ENCODE results near the gene CSNK1D.
"Not testable (repeated sequence)": the region's sequence is repeated elsewhere in the genome, so short reads cannot be mapped to it uniquely, and the experiment has no call there.

Gene CSNK1D

GRCh38 chr17:82205720-82206508 lies 67.6 kb downstream of the CSNK1D start:
- peak; percentile 75 for DNase-seq

- DNase-seq: peak; percentile 31
These were observed 68.4 kb downstream of the CSNK1D start for GRCh38 chr17:82204831-82205719.

- DNase-seq: no peak
These were observed 69.6 kb downstream of the CSNK1D start for GRCh38 chr17:82203920-82204319.

DNA sequence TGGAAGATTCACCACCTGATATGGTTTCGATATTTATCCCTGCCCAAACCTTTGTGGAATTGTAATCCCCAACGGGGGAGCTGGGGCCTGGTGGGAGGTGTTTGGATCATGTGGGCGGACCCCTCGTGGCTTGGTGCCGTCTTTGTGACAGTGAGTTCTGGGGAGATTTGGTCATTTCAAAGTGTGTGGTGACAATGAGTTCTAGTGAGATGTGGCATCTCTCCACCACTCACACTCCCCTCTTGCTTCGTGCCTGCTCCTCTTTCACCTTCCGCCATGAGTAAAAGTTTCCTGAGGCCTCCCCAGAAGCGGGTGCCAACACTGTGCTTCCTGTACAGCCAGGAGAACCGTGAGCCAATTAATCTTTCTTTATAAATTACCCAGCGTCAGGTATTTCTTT lies 70.5 kb downstream of the CSNK1D start:
- no peak for DNase-seq

DNA sequence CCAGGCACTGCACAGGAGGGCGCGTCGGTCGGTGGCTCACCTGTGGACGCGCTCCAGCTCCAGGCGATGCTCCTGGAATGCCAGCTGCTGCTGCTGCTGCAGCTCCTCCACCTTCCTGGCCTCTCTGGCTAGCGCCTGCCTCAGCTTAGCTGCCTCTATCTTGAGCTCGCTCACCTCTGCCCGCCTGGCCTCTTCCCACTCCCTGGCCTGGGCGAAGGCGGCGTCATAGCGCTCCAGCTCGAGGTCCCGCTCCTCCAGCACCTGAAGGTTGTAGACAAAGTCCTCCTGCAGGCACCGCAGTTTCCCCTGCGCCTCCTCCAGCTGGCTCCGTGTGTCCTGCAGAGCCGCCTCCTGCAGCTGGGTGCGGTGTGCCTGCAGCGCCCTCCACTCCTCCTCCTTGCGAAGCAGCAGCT lies 72.0 kb downstream of the CSNK1D start:
- no peak for DNase-seq

GRCh38 chr17:82200743-82201497 lies 72.6 kb downstream of the CSNK1D start:
- peak; percentile 68 for DNase-seq

- DNase-seq: no peak
These were observed 73.4 kb downstream of the CSNK1D start for GRCh38 chr17:82200135-82200534.

- DNase-seq: no peak
These were observed 74.0 kb downstream of the CSNK1D start for GRCh38 chr17:82199496-82199895.

DNA sequence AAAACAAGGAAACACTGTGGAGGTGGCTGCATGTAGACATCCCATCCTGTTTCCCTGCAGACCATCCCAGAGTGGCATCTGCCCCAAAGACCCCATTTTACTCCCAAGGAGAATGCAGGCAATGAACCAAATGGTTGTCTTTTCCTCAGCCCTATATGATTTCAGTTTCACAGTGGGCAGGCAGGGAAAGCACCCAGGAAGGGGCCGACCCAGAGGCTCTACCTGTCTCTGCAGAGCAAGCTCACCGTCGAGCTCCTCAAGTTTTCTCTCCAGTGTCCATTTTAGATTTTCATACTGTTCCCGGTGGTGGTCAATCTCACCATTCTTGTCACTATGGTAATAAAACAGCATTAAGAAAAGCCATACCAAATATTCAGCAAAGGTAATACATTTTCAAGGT lies 75.4 kb downstream of the CSNK1D start:
- no peak for DNase-seq

GRCh38 chr17:82195675-82196672 lies 77.5 kb downstream of the CSNK1D start:
- DNase-seq: no peak

DNA sequence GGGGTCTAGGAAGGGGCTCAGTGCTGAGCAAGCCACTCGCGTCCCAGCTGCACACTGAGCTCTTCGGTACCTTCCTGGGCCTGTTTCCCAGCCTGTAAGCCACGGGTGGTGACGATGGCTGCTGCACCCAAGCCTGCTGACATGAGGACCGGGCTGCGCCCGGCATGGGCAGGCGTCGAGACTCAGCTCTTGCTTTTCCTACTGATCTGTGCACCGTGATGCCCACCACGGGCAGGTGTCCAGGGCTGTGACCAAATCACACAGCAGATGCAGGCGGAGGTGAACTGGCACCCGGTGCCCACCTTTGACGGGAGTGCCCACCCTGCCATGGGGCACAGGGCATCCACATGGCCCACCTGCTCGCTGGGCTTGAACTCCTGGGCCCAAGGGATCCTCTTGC lies 78.7 kb downstream of the CSNK1D start:
- no peak for DNase-seq

- no peak for DNase-seq
These were observed 79.8 kb downstream of the CSNK1D start for GRCh38 chr17:82193520-82194220.

GRCh38 chr17:82193050-82193449 lies 80.5 kb downstream of the CSNK1D start:
- not testable (repeated sequence) for DNase-seq
